Ishikawa (cell line): ENCODE measurements around the gene WWOX.

ENCODE experiments used
- EP300 ChIP-seq: IDR thresholded peaks from 2 replicates; pipeline ENCODE4 v1.6.1; 2012; ENCODE audit warnings: borderline replicate concordance
- FOXM1 ChIP-seq: IDR thresholded peaks from 2 replicates; pipeline ENCODE4 v1.6.1; 2012; ENCODE audit warnings: low read depth, borderline replicate concordance
- RAD21 ChIP-seq: IDR thresholded peaks from 2 replicates; pipeline ENCODE4 v1.6.1; 2012; ENCODE audit warnings: low read depth
- REST ChIP-seq: IDR thresholded peaks from 2 replicates; pipeline ENCODE4 v1.6.1; 2012; ENCODE audit warnings: low read depth, mild to moderate bottlenecking
- TAF1 ChIP-seq: IDR thresholded peaks from 2 replicates; pipeline ENCODE4 v1.6.1; 2012; ENCODE audit warnings: low read depth, mild to moderate bottlenecking
- TCF12 ChIP-seq: IDR thresholded peaks from 2 replicates; pipeline ENCODE4 v1.6.1; 2012; ENCODE audit warnings: low read depth
- ZBTB7A ChIP-seq: IDR thresholded peaks from 2 replicates; pipeline ENCODE4 v1.6.1; 2012; ENCODE audit warnings: low read depth
- TF ChIP-seq, protein P1 (sequence below): IDR thresholded peaks from 2 replicates; pipeline ENCODE4 v1.6.1; 2012

DNA sequence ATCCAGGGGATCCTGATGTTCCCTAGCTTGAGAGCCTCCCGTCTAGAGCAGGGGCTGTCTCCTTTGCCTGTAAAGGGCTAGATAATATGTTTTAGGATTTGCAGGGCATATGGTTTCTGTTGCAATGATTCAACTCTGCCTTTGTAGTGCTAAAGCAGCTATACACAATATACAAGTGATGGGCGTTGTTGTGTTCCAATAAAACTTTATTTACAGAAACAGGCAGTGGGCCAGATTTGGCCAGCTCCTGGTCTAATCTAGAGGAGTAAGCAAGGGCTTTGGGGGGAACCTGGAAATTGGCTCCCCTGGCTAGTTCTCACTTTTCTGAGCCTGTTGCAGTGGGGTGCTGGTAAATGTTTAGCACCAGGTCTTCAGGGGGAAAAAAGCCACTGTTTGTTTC lies 13.8 kb downstream of the WWOX start:
- no peak for TF ChIP-seq REST
- TF ChIP-seq TAF1, result no peak
- TF ChIP-seq ZBTB7A, result no peak
- TF ChIP-seq EP300, result no peak
- TF ChIP-seq FOXM1, result no peak
- TF ChIP-seq, protein P1, sequence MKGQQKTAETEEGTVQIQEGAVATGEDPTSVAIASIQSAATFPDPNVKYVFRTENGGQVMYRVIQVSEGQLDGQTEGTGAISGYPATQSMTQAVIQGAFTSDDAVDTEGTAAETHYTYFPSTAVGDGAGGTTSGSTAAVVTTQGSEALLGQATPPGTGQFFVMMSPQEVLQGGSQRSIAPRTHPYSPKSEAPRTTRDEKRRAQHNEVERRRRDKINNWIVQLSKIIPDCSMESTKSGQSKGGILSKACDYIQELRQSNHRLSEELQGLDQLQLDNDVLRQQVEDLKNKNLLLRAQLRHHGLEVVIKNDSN, result no peak
- TF ChIP-seq TCF12, result no peak
- no peak for TF ChIP-seq RAD21
